Kidney epithelial cell (primary cell): ENCODE measurements around the gene GRAPL. TPM values are rescaled to one million over a fixed set of nuclear protein-coding genes. Genes with fewer than 3 reads are reported as not detected.
"Not testable (repeated sequence)": the region's sequence is repeated elsewhere in the genome, so short reads cannot be mapped to it uniquely, and the experiment has no call there.

ENCODE experiments used
- DNase-seq: peaks from one replicate; pipeline ENCODE4 v3.0.0-alpha.2; 2010; ENCODE audit warnings: low read depth
- H3K27me3 ChIP-seq: 2 replicates; pipeline ENCODE4 v1.6.0; 2011; ENCODE audit warnings: low read length; ENCODE audit not compliant: control insufficient read depth, insufficient read depth
- H3K36me3 ChIP-seq: 2 replicates; pipeline ENCODE4 v1.5.1; 2011; ENCODE audit warnings: low read length; ENCODE audit not compliant: control insufficient read depth, insufficient read depth
- H3K4me3 ChIP-seq: 2 replicates; pipeline ENCODE4 v1.5.1; 2011; ENCODE audit warnings: low read depth, mild to moderate bottlenecking, control low read depth, low read length
- total RNA-seq: library from RNA; depleted of rRNA; stranded (reverse); fragments of >200 nt; gene quantifications from 2 replicates; pipeline ENCODE4 v1.2.3, GENCODE V29; 2015

Gene GRAPL
- not detected in 2 replicates for total RNA-seq

GRCh38 chr17:19127148-19127980, at the start of gene GRAPL:
Gene GRAPL, plus strand, starts transcription at chr17:19127589. Its CDS starts 31 bp downstream, at chr17:19127620.
- H3K27me3 ChIP-seq, H3K36me3 ChIP-seq, DNase-seq, H3K4me3 ChIP-seq: not testable (repeated sequence)

GRCh38 chr17:19088804-19089685, 38.3 kb upstream of the GRAPL start:
- not testable (repeated sequence) for H3K27me3 ChIP-seq, DNase-seq, H3K36me3 ChIP-seq, H3K4me3 ChIP-seq

GRCh38 chr17:19090058-19090772, 37.2 kb upstream of the GRAPL start:
- not testable (repeated sequence) for H3K4me3 ChIP-seq, DNase-seq, H3K36me3 ChIP-seq, H3K27me3 ChIP-seq

- DNase-seq, H3K36me3 ChIP-seq, H3K4me3 ChIP-seq: not testable (repeated sequence)
Observed at GRCh38 chr17:19092737-19093683, 34.4 kb upstream of the GRAPL start.

GRCh38 chr17:19093684-19094438, 33.5 kb upstream of the GRAPL start:
- not testable (repeated sequence) for DNase-seq

More at GRCh38 chr17:19092737-19093683, 34.4 kb upstream of the GRAPL start:
- H3K27me3 ChIP-seq = not testable (repeated sequence)

GRCh38 chr17:19108517-19108916, 18.9 kb upstream of the GRAPL start:
- not testable (repeated sequence) for H3K36me3 ChIP-seq, H3K27me3 ChIP-seq, H3K4me3 ChIP-seq, DNase-seq

More at GRCh38 chr17:19093684-19094438, 33.5 kb upstream of the GRAPL start:
- not testable (repeated sequence) for H3K4me3 ChIP-seq, H3K36me3 ChIP-seq, H3K27me3 ChIP-seq

- DNase-seq, H3K36me3 ChIP-seq, H3K4me3 ChIP-seq, H3K27me3 ChIP-seq: not testable (repeated sequence)
Observed at GRCh38 chr17:19110189-19111097, 16.9 kb upstream of the GRAPL start.

GRCh38 chr17:19111111-19111711, 16.2 kb upstream of the GRAPL start:
- not testable (repeated sequence) for H3K36me3 ChIP-seq, DNase-seq, H3K4me3 ChIP-seq, H3K27me3 ChIP-seq

- H3K4me3 ChIP-seq, DNase-seq, H3K36me3 ChIP-seq, H3K27me3 ChIP-seq: not testable (repeated sequence)
Observed at GRCh38 chr17:19111801-19112458, 15.5 kb upstream of the GRAPL start.

- not testable (repeated sequence) for H3K36me3 ChIP-seq, DNase-seq, H3K4me3 ChIP-seq, H3K27me3 ChIP-seq
Observed at GRCh38 chr17:19112459-19112826, 14.9 kb upstream of the GRAPL start.

- H3K4me3 ChIP-seq, H3K36me3 ChIP-seq, DNase-seq, H3K27me3 ChIP-seq: not testable (repeated sequence)
Observed at GRCh38 chr17:19118695-19119094, 8.7 kb upstream of the GRAPL start.
